ENCODE measurements around the gene MYRF.

Gene MYRF

DNA sequence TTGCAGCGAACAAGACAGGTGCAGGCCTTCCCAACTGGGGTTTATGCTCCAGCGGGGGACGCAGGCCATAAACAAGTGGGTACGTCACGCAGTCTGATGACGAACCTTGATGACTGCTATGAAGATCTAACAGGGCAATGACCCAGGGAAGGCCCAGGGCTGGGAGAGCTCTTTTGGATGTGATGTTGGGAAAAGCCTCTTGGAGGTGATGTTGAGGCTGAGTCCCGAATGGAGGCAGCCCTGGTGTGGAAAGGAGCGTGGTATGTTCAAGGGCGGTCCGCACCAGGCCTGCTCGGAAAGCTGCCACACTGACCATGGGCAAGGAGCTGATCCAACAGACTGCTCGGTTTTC is 81.5 kb downstream of the MYRF start:
- peak in 1 of 2 experiments; percentile 42 for DNase-seq
- TF ChIP-seq GATA1 (IDR thresholded peaks at IDR 0.05; ENCODE audit: low read depth, low read length) (no peak), POLR2A (IDR thresholded peaks at IDR 0.05; ENCODE audit: low read length) (no peak)

DNA sequence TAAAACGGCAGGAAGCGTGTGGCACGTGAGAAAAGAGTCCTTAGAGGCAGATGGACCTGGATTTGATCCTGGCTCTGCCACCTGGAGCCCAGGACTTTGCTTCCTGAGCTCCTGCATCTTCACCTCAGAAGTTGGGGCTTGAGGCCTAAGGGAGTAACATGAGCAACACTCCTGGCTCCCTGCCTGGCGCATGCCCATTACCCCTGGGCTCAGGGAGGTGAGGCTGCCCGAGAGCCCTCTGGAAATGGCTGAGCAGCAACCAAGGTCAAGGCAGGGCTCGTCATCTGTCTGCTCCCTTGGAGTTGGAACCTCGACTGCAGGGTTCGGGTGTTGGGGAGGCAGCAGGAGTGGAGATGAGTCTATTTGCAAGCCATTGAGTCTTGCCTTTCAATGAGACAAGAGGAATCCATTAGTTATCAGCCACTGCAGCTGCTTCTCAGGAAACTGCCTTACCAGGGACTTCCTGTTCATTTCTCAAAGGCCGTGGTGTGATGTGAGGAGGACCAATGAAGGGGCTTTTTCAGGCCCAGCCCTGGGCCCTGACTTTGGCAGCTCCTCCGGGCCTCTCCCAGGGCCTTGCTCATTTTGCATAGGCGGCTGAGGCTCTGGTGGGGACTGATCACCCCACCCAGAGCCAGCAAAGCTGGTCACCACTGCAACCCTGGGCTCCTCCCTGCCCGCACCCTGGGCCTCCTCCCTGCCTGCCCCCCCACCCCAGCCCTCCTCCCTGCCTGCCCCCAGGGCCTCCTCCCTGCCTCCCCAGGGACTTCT is 82.0 kb downstream of the MYRF start:
- peak; percentile 93 to 97 for DNase-seq
- TF ChIP-seq POLR2A (IDR thresholded peaks at IDR 0.05; ENCODE audit: low read length) (peak; percentile 96), GATA1 (IDR thresholded peaks at IDR 0.05; ENCODE audit: low read depth, low read length) (no peak)

DNA sequence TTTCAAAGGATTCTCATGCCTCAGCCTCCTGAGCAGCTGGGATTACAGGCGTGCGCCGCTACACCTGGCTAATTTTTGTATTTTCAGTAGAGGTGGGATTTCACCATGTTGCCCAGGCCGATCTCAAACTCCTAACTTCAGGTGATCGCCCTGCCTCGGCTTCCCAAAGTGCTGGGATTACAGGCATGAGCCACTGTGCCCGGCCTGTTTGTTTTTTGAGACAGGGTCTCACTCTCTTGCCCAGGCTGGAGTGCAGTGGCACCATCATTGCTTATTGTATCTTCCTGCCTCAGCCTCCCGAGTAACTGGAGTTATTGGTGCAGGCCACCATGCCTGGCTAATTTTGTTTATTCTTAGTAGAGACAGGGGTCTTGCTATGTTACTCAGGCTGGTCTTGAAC is 83.8 kb downstream of the MYRF start:
- TF ChIP-seq POLR2A (IDR thresholded peaks at IDR 0.05; ENCODE audit: low read length) (peak; percentile 23), GATA1 (IDR thresholded peaks at IDR 0.05; ENCODE audit: low read depth, low read length) (no peak)
- DNase-seq, result no peak

DNA sequence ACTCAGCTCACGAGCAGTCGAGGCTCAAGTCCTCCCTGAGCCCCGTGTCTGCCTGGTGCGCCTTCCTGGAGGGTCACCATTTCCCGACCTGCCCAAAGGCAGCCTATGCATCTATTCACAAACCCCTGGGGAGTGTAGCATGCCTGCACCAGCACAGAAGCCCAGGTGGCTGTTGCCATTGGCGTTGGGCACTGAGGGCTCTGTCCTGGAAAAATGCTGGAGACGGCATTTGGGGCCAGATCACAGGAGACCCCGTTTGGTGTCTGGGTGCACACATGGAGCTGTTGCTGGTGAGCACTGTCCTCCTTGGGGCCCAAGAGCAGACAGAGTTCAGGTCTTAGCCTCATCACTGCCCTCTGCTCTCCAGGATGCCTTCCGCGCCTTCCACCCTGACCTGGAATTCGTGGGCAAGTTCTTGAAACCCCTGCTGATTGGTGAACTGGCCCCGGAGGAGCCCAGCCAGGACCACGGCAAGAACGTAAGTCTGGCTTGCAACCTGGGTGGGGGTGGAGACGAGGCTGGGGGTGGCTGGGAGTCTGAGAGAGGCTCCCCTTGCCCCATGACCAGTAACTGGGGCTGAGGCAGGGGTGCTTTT is 85.1 kb downstream of the MYRF start:
- DNase-seq, result no peak
- TF ChIP-seq POLR2A (IDR thresholded peaks at IDR 0.05; ENCODE audit: low read length), result peak; percentile 61
- TF ChIP-seq GATA1 (IDR thresholded peaks at IDR 0.05; ENCODE audit: low read depth, low read length), result no peak

All from erythroblast (primary cell).